Activated CD8-positive, alpha-beta memory T cell treated with anti-CD3 and anti-CD28 coated beads, Interleukin-2, amount 10 ng/mL, durations not matched to agents 7 days and 5 days (primary cell): ENCODE results near the gene BMP8B. TPM values are rescaled to one million over a fixed set of nuclear protein-coding genes. Genes with fewer than 3 reads are reported as not detected.
A peak's percentile ranks its signal among the peaks of the same experiment; 100 is the strongest.
"Not testable (repeated sequence)": the region's sequence is repeated elsewhere in the genome, so short reads cannot be mapped to it uniquely, and the experiment has no call there.

Source experiments
- ATAC-seq: fragments of 150-1000 bp; cut with Tn5 transposase; one replicate; pipeline ENCODE4 v1.10.0; 2021; ENCODE audit warnings: moderate library complexity
- CTCF ChIA-PET: fragments of 350-600 bp; sonication (Branson Sonifier 250); formaldehyde crosslinking; loops from one replicate; lab custom pipeline; 2021; ENCODE audit warnings: antibody characterized with exemption; lab: Charles Lee
- DNase-seq: peaks from one replicate; pipeline ENCODE4 v3.0.0-alpha.2; 2020
- H3K27ac Mint-ChIP-seq: one replicate; pipeline ENCODE4 v1.8.0; 2021; ENCODE audit warnings: mild to moderate bottlenecking, mixed read lengths
- H3K27me3 Mint-ChIP-seq: one replicate; pipeline ENCODE4 v1.8.0; 2021; ENCODE audit warnings: mixed read lengths
- H3K36me3 Mint-ChIP-seq: one replicate; pipeline ENCODE4 v1.8.0; 2021; ENCODE audit warnings: mild to moderate bottlenecking, mixed read lengths
- H3K4me1 Mint-ChIP-seq: one replicate; pipeline ENCODE4 v1.8.0; 2021; ENCODE audit warnings: mixed read lengths
- H3K4me3 Mint-ChIP-seq: one replicate; pipeline ENCODE4 v1.8.0; 2021; ENCODE audit warnings: mild to moderate bottlenecking, moderate library complexity, mixed read lengths
- H3K9me3 Mint-ChIP-seq: one replicate; pipeline ENCODE4 v1.8.0; 2022; ENCODE audit warnings: low read depth, mixed read lengths
- total RNA-seq, 2 experiments: library from RNA; stranded (reverse); gene quantifications; one replicate each; pipeline ENCODE4 v1.2.3, GENCODE V29; 2021

Gene BMP8B
- total RNA-seq, 2 experiments from 2014 or later: 0.47 to 0.61 TPM

GRCh38 chr1:39770100-39771021, 18.3 kb downstream of the BMP8B start:
- CTCF ChIA-PET, DNase-seq, H3K27me3 Mint-ChIP-seq, H3K27ac Mint-ChIP-seq, H3K4me1 Mint-ChIP-seq, H3K36me3 Mint-ChIP-seq, H3K9me3 Mint-ChIP-seq: not testable (repeated sequence)
- peak overlapping the region; percentile 63 for H3K4me3 Mint-ChIP-seq
- ATAC-seq: peak; percentile 64

GRCh38 chr1:39769502-39769901, 19.2 kb downstream of the BMP8B start:
- CTCF ChIA-PET, DNase-seq, H3K36me3 Mint-ChIP-seq, H3K4me3 Mint-ChIP-seq, H3K4me1 Mint-ChIP-seq, H3K27ac Mint-ChIP-seq, H3K9me3 Mint-ChIP-seq, H3K27me3 Mint-ChIP-seq, ATAC-seq: not testable (repeated sequence)

GRCh38 chr1:39766466-39766865, 22.2 kb downstream of the BMP8B start:
- H3K4me3 Mint-ChIP-seq, CTCF ChIA-PET, H3K36me3 Mint-ChIP-seq, H3K9me3 Mint-ChIP-seq, H3K4me1 Mint-ChIP-seq, DNase-seq, H3K27me3 Mint-ChIP-seq, H3K27ac Mint-ChIP-seq, ATAC-seq: not testable (repeated sequence)

GRCh38 chr1:39764512-39764911, 24.2 kb downstream of the BMP8B start:
- H3K4me1 Mint-ChIP-seq, H3K4me3 Mint-ChIP-seq, ATAC-seq, H3K9me3 Mint-ChIP-seq, H3K27me3 Mint-ChIP-seq, CTCF ChIA-PET, DNase-seq, H3K27ac Mint-ChIP-seq, H3K36me3 Mint-ChIP-seq: not testable (repeated sequence)

- not testable (repeated sequence) for H3K9me3 Mint-ChIP-seq
These were observed 24.9 kb downstream of the BMP8B start for GRCh38 chr1:39763619-39764374.

GRCh38 chr1:39762550-39763540, 25.8 kb downstream of the BMP8B start:
- Mint-ChIP-seq H3K4me1 (no peaks in the 10 kb centered on the region), H3K27me3 (no peaks in the 10 kb centered on the region), H3K9me3 (no peaks in the 10 kb centered on the region), H3K4me3 (no peak overlapping the region), H3K27ac (no peak overlapping the region), H3K36me3 (peaks cover 5% of the 10 kb centered on the region)
- DNase-seq: no peak
- ATAC-seq: no peak
- CTCF ChIA-PET: no interaction called here

More at GRCh38 chr1:39763619-39764374, 24.9 kb downstream of the BMP8B start:
- ATAC-seq, H3K36me3 Mint-ChIP-seq, DNase-seq, H3K4me3 Mint-ChIP-seq, H3K27ac Mint-ChIP-seq, H3K27me3 Mint-ChIP-seq, H3K4me1 Mint-ChIP-seq, CTCF ChIA-PET: not testable (repeated sequence)

GRCh38 chr1:39761557-39762260, 27.0 kb downstream of the BMP8B start:
- no peaks in the 10 kb centered on the region for H3K9me3 Mint-ChIP-seq
- no peaks in the 10 kb centered on the region for H3K4me1 Mint-ChIP-seq
- DNase-seq (no peak), ATAC-seq (no peak)
- no peaks in the 10 kb centered on the region for H3K27me3 Mint-ChIP-seq
- H3K4me3 Mint-ChIP-seq: no peak overlapping the region
- CTCF ChIA-PET: no interaction called here
- H3K36me3 Mint-ChIP-seq: peaks cover 7% of the 10 kb centered on the region
- H3K27ac Mint-ChIP-seq: no peak overlapping the region

- H3K27me3 Mint-ChIP-seq: no peaks in the 10 kb centered on the region
- H3K27ac Mint-ChIP-seq: no peak overlapping the region
- ATAC-seq (no peak), DNase-seq (no peak)
- CTCF ChIA-PET: no interaction called here
- no peak overlapping the region for H3K4me3 Mint-ChIP-seq
- no peaks in the 10 kb centered on the region for H3K9me3 Mint-ChIP-seq
- H3K4me1 Mint-ChIP-seq: no peaks in the 10 kb centered on the region
- peaks cover 7% of the 10 kb centered on the region for H3K36me3 Mint-ChIP-seq
These were observed 27.6 kb downstream of the BMP8B start for GRCh38 chr1:39761016-39761415.

- no peaks in the 10 kb centered on the region for H3K9me3 Mint-ChIP-seq
- ATAC-seq (no peak), DNase-seq (no peak)
- CTCF ChIA-PET: no interaction called here
- no peaks in the 10 kb centered on the region for H3K4me1 Mint-ChIP-seq
- H3K4me3 Mint-ChIP-seq: no peak overlapping the region
- no peaks in the 10 kb centered on the region for H3K27me3 Mint-ChIP-seq
- peaks cover 7% of the 10 kb centered on the region for H3K36me3 Mint-ChIP-seq
- no peak overlapping the region for H3K27ac Mint-ChIP-seq
These were observed 28.3 kb downstream of the BMP8B start for GRCh38 chr1:39760074-39761008.

- ATAC-seq: no peak
These were observed 29.3 kb downstream of the BMP8B start for GRCh38 chr1:39759436-39759726.

GRCh38 chr1:39758556-39759435, 29.9 kb downstream of the BMP8B start:
- peaks cover 7% of the 10 kb centered on the region for H3K36me3 Mint-ChIP-seq
- H3K27ac Mint-ChIP-seq: no peak overlapping the region

More at GRCh38 chr1:39759436-39759726, 29.3 kb downstream of the BMP8B start:
- Mint-ChIP-seq H3K4me3 (no peak overlapping the region), H3K9me3 (no peaks in the 10 kb centered on the region), H3K27me3 (no peaks in the 10 kb centered on the region), H3K27ac (no peak overlapping the region), H3K36me3 (peaks cover 7% of the 10 kb centered on the region), H3K4me1 (no peaks in the 10 kb centered on the region)
- DNase-seq: no peak
- CTCF ChIA-PET: no interaction called here

More at GRCh38 chr1:39758556-39759435, 29.9 kb downstream of the BMP8B start:
- ATAC-seq: no peak
- H3K4me3 Mint-ChIP-seq: no peak overlapping the region
- no peaks in the 10 kb centered on the region for H3K9me3 Mint-ChIP-seq
- H3K4me1 Mint-ChIP-seq: no peaks in the 10 kb centered on the region
- CTCF ChIA-PET: no interaction called here
- H3K27me3 Mint-ChIP-seq: no peaks in the 10 kb centered on the region
- no peak for DNase-seq
